ENCODE data around the gene LCAT. TPM values are rescaled to one million over a fixed set of nuclear protein-coding genes. Genes with fewer than 3 reads are reported as not detected.
A peak's percentile ranks its signal among the peaks of the same experiment; 100 is the strongest.

The LCAT gene
- total and polyA plus RNA-seq, 9 of the 15 experiments (the other 6 are each of a cell fraction or from before 2014, with no cell fraction given), result 0.46 to 21.0 (median 5.0) TPM

GRCh38 chr16:67993207-67994039, 49.5 kb upstream of the LCAT start (continued):
- TF ChIP-seq, protein P1, sequence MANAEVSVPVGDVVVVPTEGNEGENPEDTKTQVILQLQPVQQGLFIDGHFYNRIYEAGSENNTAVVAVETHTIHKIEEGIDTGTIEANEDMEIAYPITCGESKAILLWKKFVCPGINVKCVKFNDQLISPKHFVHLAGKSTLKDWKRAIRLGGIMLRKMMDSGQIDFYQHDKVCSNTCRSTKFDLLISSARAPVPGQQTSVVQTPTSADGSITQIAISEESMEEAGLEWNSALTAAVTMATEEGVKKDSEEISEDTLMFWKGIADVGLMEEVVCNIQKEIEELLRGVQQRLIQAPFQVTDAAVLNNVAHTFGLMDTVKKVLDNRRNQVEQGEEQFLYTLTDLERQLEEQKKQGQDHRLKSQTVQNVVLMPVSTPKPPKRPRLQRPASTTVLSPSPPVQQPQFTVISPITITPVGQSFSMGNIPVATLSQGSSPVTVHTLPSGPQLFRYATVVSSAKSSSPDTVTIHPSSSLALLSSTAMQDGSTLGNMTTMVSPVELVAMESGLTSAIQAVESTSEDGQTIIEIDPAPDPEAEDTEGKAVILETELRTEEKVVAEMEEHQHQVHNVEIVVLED (CRISPR knock-in tag; IDR thresholded peaks at IDR 0.05), result peak; percentile 40; the same call in 1 of the 2 replicates
- no peak for TF ChIP-seq PTTG1 (tag; IDR thresholded peaks at IDR 0.05; ENCODE audit: low read depth)
- TF ChIP-seq, protein P2, sequence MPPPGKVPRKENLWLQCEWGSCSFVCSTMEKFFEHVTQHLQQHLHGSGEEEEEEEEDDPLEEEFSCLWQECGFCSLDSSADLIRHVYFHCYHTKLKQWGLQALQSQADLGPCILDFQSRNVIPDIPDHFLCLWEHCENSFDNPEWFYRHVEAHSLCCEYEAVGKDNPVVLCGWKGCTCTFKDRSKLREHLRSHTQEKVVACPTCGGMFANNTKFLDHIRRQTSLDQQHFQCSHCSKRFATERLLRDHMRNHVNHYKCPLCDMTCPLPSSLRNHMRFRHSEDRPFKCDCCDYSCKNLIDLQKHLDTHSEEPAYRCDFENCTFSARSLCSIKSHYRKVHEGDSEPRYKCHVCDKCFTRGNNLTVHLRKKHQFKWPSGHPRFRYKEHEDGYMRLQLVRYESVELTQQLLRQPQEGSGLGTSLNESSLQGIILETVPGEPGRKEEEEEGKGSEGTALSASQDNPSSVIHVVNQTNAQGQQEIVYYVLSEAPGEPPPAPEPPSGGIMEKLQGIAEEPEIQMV (tag; conservative IDR thresholded peaks at IDR 0.05; ENCODE audit: low read depth), result no peak
- TF ChIP-seq FOXJ3 (CRISPR knock-in tag; IDR thresholded peaks at IDR 0.05), result no peak
- TF ChIP-seq RBM34 (IDR thresholded peaks at IDR 0.05; ENCODE audit: borderline replicate concordance, insufficient read depth, low read length), result no peak
- peak; percentile 79 for TF ChIP-seq CC2D1A (IDR thresholded peaks at IDR 0.05)
- no peak for TF ChIP-seq UBTF (IDR thresholded peaks at IDR 0.05; ENCODE audit: borderline replicate concordance in 1 of 2, low read depth in 2 of 2, low read length in 2 of 2)
- TF ChIP-seq MEF2D (tag; conservative IDR thresholded peaks at IDR 0.05; ENCODE audit: low read depth), result peak; percentile 17; the same call in 1 of the 2 replicates
- no peak for TF ChIP-seq BHLHE40 (IDR thresholded peaks at IDR 0.05; ENCODE audit: low read length)
- TF ChIP-seq TAF15 (IDR thresholded peaks at IDR 0.05; ENCODE audit: low read depth, low read length), result no peak
- TF ChIP-seq GTF2B (IDR thresholded peaks at IDR 0.05; ENCODE audit: extremely low read depth, insufficient read length), result no peak
- peak in 1 of 2 experiments; percentile 62; a peak in 2 of 4 replicates for TF ChIP-seq TRIM24 (IDR thresholded peaks at IDR 0.05)
- TF ChIP-seq BDP1 (IDR thresholded peaks at IDR 0.05; ENCODE audit: insufficient read depth, insufficient read length), result no peak
- no peak for TF ChIP-seq CBX2 (IDR thresholded peaks at IDR 0.05; ENCODE audit: insufficient read depth, low read length, poor library complexity, severe bottlenecking)
- no peak for TF ChIP-seq SREBF2 (CRISPR knock-in tag; IDR thresholded peaks at IDR 0.05)
- TF ChIP-seq EP300 (IDR thresholded peaks at IDR 0.05; ENCODE audit: low read length), result peak; percentile 29; the same call in 1 of the 2 replicates
- TF ChIP-seq RNF219 (CRISPR knock-in tag; IDR thresholded peaks at IDR 0.05), result no peak
